Activated T-cell treated with anti-CD3 and anti-CD28 coated beads, Interleukin-2, amount 50 U/mL, for 72 hours (primary cell): ENCODE data around the gene TLN1. TPM values are rescaled to one million over a fixed set of nuclear protein-coding genes. Genes with fewer than 3 reads are reported as not detected.

ENCODE experiments used
- ATAC-seq, 2 donors: fragments of 150-1000 bp; cut with Tn5 transposase; replicated peaks in 1 of 2; 2 replicates each; pipeline ENCODE4 v1.10.0; 2021; ENCODE audit warnings: moderate library complexity in 2 of 2, mild to moderate bottlenecking in 1 of 2
- DNase-seq, 2 donors: peaks; one replicate each; pipeline ENCODE4 v3.0.0; 2021 to 2022; ENCODE audit warnings: mixed read lengths in 1 of 2
- H3K27ac Mint-ChIP-seq: one replicate; pipeline ENCODE4 v1.8.0; 2022; ENCODE audit warnings: mild to moderate bottlenecking, moderate library complexity, mixed read lengths
- H3K27me3 Mint-ChIP-seq: one replicate; pipeline ENCODE4 v1.8.0; 2022; ENCODE audit warnings: low read depth, mixed read lengths
- H3K36me3 Mint-ChIP-seq, 2 donors: one replicate each; pipeline ENCODE4 v1.8.0; 2022; ENCODE audit warnings: mixed read lengths in 2 of 2, mild to moderate bottlenecking in 1 of 2; ENCODE audit not compliant: insufficient read depth in 2 of 2
- H3K4me1 Mint-ChIP-seq: one replicate; pipeline ENCODE4 v1.8.0; 2022; ENCODE audit warnings: low read depth, mixed read lengths
- H3K4me3 Mint-ChIP-seq, 2 donors: one replicate each; pipeline ENCODE4 v1.8.0; 2022; ENCODE audit warnings: mild to moderate bottlenecking in 2 of 2, mixed read lengths in 2 of 2, moderate library complexity in 2 of 2
- H3K9me3 Mint-ChIP-seq, 2 donors: one replicate each; pipeline ENCODE4 v1.8.0; 2022; ENCODE audit warnings: mixed read lengths in 2 of 2
- total RNA-seq, 2 donors: library from RNA; stranded (reverse); gene quantifications; one replicate each; pipeline ENCODE4 v1.2.3, GENCODE V29; 2022

Gene TLN1, protein sequence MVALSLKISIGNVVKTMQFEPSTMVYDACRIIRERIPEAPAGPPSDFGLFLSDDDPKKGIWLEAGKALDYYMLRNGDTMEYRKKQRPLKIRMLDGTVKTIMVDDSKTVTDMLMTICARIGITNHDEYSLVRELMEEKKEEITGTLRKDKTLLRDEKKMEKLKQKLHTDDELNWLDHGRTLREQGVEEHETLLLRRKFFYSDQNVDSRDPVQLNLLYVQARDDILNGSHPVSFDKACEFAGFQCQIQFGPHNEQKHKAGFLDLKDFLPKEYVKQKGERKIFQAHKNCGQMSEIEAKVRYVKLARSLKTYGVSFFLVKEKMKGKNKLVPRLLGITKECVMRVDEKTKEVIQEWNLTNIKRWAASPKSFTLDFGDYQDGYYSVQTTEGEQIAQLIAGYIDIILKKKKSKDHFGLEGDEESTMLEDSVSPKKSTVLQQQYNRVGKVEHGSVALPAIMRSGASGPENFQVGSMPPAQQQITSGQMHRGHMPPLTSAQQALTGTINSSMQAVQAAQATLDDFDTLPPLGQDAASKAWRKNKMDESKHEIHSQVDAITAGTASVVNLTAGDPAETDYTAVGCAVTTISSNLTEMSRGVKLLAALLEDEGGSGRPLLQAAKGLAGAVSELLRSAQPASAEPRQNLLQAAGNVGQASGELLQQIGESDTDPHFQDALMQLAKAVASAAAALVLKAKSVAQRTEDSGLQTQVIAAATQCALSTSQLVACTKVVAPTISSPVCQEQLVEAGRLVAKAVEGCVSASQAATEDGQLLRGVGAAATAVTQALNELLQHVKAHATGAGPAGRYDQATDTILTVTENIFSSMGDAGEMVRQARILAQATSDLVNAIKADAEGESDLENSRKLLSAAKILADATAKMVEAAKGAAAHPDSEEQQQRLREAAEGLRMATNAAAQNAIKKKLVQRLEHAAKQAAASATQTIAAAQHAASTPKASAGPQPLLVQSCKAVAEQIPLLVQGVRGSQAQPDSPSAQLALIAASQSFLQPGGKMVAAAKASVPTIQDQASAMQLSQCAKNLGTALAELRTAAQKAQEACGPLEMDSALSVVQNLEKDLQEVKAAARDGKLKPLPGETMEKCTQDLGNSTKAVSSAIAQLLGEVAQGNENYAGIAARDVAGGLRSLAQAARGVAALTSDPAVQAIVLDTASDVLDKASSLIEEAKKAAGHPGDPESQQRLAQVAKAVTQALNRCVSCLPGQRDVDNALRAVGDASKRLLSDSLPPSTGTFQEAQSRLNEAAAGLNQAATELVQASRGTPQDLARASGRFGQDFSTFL (N-terminal part only)
- total RNA-seq: 100 to 1,000 TPM; 200 to 235 TPM

DNA sequence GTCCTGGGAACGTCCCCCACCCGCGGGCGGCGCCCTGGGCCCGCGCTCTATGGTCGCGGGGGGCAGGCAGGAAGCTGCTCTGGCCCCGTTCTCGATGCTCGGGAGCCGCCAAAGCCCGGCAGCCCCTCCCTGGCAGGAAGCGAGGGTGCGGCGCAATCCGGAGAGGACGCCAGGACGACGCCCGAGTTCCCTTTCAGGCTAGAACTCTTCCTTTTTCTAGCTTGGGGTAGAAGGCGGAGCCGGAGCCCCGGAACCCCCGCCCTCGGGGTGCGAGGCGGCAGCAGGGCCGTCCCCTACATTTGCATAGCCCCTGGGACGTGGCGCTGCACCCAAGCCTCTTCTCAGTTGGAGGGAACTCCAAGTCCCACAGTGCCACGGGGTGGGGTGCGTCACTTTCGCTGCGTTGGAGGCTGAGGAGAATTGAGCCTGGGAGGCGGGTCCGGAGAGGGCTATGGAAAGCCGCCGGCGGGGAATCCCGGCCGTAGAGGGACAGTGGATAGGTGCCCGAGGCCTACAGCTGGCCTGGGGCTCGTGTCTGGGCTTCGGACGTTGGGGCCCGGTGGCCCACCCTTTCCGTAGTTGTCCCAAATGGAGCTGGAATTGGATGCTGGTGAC is at the start of gene TLN1, which contains the start of gene CREB3:
TLN1 (minus strand) TSS at position 11 of the 615 bp plus-strand sequence. CDS start 6,501 bp downstream, outside the sequence.
CREB3 (plus strand) TSS at position 482 of the 615 bp plus-strand sequence; CDS start at position 589, 107 bp downstream.
- Mint-ChIP-seq H3K4me1 (peaks cover 29% of the 10 kb centered on the region), H3K4me3 (no peak within 1 kb of the TSS), H3K27ac (peak within 1 kb of the TSS; percentile 90), H3K9me3 (no peaks in the 10 kb centered on the region), H3K27me3 (no peaks in the 10 kb centered on the region), H3K36me3 (peaks cover 10 to 12% of the 10 kb centered on the region in 2 donors)
- ATAC-seq: peak; percentile 89 to 90
- DNase-seq: peak; percentile 97 to 98

DNA sequence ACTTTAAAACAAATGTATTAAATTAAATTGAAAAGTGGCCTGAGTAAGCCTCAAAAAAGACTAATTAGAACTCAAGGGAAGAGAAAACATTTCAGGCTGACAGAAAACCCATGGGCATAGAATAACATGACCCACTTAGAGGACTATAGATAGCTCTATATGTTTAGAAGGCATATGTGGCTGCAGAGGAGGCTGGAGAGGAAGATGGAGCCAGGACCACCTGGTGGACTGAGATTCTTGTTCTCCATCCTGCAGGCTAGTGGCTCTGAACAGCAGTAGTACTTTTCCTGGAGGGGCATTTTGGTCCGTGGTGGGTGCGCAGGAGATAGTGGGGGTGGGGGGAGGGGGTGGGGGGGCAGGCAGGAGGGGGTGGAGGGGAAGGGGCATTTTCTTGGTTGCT is 49.1 kb upstream of the TLN1 start:
- H3K27ac Mint-ChIP-seq: no peak overlapping the region
- ATAC-seq (no peak), DNase-seq (no peak)
- no peaks in the 10 kb centered on the region for H3K27me3 Mint-ChIP-seq
- H3K4me3 Mint-ChIP-seq: no peak overlapping the region
- H3K36me3 Mint-ChIP-seq: peaks cover 0 to 7% of the 10 kb centered on the region in 2 donors
- no peaks in the 10 kb centered on the region for H3K4me1 Mint-ChIP-seq
- H3K9me3 Mint-ChIP-seq: no peaks in the 10 kb centered on the region

DNA sequence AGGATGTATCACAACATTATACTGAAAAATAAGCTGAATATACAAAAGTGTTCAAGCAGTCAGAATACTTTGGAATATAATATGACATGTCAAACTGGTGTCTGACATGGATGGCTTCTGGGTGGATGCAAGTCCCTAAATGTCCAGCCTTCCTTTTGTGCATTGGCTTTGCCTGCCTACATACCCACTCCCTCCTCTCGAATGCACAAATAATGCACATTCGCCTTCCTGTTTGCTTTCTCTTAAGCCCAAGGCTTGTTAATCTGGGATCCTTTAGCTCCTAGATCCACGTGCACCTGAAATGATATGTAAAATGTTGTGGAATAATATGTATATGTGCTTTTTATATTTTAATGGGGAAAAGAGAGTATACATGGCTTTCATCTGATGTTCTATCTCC is 46.5 kb upstream of the TLN1 start:
- no peak for DNase-seq
- ATAC-seq: no peak
- Mint-ChIP-seq H3K27me3 (no peaks in the 10 kb centered on the region), H3K36me3 (peaks cover 0 to 5% of the 10 kb centered on the region in 2 donors), H3K9me3 (no peaks in the 10 kb centered on the region), H3K4me3 (no peak overlapping the region), H3K27ac (no peak overlapping the region), H3K4me1 (no peaks in the 10 kb centered on the region)

DNA sequence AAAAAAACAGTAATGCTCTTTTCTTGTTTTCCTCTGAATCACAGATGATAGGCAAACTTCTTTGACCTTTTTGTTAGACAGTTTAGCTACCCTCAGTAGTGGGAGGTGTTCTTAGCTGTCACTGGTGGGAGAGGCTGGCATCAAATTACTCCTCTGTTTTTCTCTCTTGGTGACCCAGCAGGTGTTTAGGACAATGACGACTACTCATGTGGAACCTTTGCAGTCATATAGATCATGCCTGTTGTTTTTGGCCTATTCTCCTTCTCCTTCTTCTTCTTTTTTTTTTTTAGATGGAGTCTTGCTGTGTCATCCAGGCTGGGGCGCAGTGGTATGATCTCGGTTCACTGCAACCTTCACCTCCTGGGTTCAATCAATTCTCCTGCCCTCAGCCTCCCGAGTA is 44.0 kb upstream of the TLN1 start:
- H3K4me3 Mint-ChIP-seq: no peak overlapping the region
- peak; percentile 31 to 44 for ATAC-seq
- no peak overlapping the region for H3K27ac Mint-ChIP-seq
- H3K36me3 Mint-ChIP-seq: peaks cover 0 to 2% of the 10 kb centered on the region in 2 donors
- no peaks in the 10 kb centered on the region for H3K27me3 Mint-ChIP-seq
- DNase-seq: no peak
- H3K4me1 Mint-ChIP-seq: no peaks in the 10 kb centered on the region
- no peaks in the 10 kb centered on the region for H3K9me3 Mint-ChIP-seq

DNA sequence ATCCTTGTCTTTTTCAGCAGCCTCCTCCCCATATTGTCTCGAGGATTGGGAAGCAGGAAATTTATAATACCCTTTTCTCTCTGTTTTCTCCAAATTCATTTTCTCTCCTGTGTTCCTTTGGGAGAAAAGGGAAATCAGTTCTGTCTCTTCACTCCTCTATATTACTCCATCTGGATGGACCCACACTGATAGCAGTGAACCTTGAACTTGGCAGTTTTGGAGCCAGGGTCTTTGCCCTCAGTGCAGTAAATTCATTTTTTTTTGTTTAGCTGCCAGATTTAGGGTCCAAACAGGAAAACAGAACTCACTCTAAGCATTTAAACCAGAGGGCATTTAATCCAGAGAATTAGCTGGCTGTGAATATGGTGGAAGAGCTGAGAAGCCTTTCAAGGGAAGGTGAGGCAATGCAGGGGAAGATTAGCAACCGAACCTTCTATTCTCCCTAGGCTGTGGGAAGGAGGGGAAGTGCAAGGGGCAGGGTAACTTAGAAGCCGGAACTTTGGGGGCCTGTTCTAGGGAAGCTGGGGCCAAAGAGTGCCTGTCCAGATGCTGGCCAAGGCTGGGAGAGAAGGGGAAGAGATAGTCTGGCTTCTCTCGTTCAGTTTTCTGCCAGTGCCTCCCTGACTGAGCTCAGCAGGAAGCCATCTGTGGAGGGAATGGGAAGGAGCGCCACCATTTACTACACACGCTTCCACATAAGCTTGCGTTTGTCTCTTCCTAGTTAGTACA is 43.1 kb upstream of the TLN1 start:
- H3K4me3 Mint-ChIP-seq: no peak overlapping the region
- no peaks in the 10 kb centered on the region for H3K4me1 Mint-ChIP-seq
- H3K9me3 Mint-ChIP-seq: no peaks in the 10 kb centered on the region
- no peaks in the 10 kb centered on the region for H3K36me3 Mint-ChIP-seq
- H3K27me3 Mint-ChIP-seq: no peaks in the 10 kb centered on the region
- ATAC-seq (no peak), DNase-seq (no peak)
- no peak overlapping the region for H3K27ac Mint-ChIP-seq

DNA sequence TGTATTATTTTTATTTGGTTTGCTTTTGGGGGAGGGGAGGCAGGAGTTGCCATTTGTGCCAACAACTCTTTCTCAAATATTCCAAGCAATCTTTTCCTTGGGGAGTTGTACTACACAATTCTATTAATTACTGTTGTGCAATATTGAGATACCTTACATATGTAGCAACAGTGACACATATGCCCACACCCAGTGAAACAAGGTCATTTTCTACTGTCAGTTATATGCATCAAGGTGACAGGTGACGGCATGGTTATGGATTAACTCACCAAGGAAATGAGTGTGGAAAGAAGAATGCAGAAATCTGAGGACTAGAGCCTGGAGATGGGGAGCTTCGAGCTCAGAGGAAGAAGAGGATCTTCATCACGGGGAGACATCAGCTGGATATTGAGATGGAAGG is 39.9 kb upstream of the TLN1 start:
- H3K9me3 Mint-ChIP-seq: no peaks in the 10 kb centered on the region
- H3K27ac Mint-ChIP-seq: no peak overlapping the region
- H3K36me3 Mint-ChIP-seq: no peaks in the 10 kb centered on the region
- DNase-seq (no peak), ATAC-seq (no peak)
- H3K4me1 Mint-ChIP-seq: no peaks in the 10 kb centered on the region
- H3K4me3 Mint-ChIP-seq: no peak overlapping the region
- H3K27me3 Mint-ChIP-seq: no peaks in the 10 kb centered on the region

DNA sequence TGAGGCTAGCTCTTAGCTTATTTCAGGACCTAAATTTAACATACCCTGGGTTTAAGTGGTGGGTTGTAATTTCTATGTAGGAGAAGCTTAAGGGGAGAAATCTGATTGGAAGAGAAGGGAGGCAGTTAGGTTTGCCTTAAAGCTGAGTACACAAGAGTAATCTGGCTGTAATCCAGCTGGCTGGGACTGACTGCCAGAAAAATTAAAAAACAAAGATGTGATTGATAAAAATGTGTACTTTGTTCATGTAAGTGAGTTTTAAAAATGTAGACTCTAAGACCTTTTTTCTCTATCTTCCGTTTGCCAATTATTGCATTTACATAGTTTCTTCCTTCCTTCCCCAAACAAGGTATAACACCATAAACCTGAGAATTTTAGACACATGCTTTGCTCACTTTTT is 39.5 kb upstream of the TLN1 start:
- H3K36me3 Mint-ChIP-seq: no peaks in the 10 kb centered on the region
- DNase-seq (no peak), ATAC-seq (no peak)
- H3K27me3 Mint-ChIP-seq: no peaks in the 10 kb centered on the region
- H3K9me3 Mint-ChIP-seq: no peaks in the 10 kb centered on the region
- no peak overlapping the region for H3K4me3 Mint-ChIP-seq
- no peak overlapping the region for H3K27ac Mint-ChIP-seq
- H3K4me1 Mint-ChIP-seq: no peaks in the 10 kb centered on the region

DNA sequence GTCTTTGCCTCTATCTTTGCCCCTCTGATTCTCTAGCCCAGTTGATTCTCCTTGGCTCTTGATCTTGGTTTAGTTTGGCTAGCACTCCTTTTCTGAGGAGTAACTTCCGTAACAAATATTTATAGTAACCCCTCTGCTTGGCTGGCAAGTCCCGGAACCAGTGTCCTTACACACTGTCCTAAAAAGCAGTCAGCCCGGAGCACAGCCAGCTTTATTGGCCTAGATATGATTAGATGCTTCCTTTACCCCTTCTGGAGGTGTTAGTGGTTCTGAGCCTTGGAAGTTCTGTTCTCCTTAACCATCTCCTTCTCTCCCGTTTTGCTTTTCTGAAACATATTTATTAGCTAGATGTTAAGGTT is 39.1 kb upstream of the TLN1 start:
- Mint-ChIP-seq H3K27ac (no peak overlapping the region), H3K27me3 (no peaks in the 10 kb centered on the region), H3K4me3 (no peak overlapping the region), H3K36me3 (no peaks in the 10 kb centered on the region), H3K4me1 (no peaks in the 10 kb centered on the region), H3K9me3 (no peaks in the 10 kb centered on the region)
- DNase-seq (no peak), ATAC-seq (no peak)

DNA sequence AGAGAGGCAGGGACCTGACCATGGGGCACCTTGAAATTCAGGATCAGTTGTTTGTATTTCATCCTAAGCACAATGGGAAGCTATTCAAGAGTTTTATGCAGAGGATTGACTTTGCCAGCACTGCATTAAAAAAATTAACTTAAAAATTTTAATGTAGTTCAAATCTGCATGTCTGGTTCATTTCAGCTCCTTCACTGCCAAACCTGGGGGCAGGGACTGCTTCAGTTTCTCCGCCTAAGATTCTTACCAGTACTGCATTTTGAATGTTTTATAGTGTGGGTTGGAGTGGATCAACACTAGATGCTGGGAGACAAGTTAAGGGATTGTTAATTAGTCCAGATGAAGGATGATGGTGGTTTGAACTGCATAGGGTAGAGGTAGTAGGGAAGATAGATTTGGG is 37.8 kb upstream of the TLN1 start:
- DNase-seq: no peak

DNA sequence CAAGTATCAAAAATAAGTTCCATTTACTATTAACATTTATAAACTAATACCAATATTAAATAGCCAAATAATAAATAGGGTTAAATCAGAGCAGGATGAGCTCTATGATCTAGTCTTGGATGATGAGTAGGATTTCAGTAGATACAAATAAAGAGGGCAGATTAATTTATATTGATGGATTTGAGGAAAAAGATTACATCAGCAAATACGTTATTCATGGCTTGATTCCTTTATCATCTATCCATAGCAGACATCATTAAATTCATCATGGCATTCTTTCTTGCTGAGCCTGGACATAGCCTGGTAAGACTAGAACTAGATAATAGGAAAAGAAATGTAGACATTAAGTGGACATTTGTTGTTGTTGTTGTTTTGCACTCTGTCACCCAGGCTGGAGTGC is 35.5 kb upstream of the TLN1 start:
- no peaks in the 10 kb centered on the region for H3K4me1 Mint-ChIP-seq
- no peaks in the 10 kb centered on the region for H3K9me3 Mint-ChIP-seq
- H3K27me3 Mint-ChIP-seq: no peaks in the 10 kb centered on the region
- peaks cover 0 to 2% of the 10 kb centered on the region in 2 donors for H3K36me3 Mint-ChIP-seq
- H3K4me3 Mint-ChIP-seq: no peak overlapping the region
- no peak overlapping the region for H3K27ac Mint-ChIP-seq
- no peak for ATAC-seq
- DNase-seq: no peak

More for the DNA sequence above, 37.8 kb upstream of the TLN1 start:
- H3K4me1 Mint-ChIP-seq: no peaks in the 10 kb centered on the region
- H3K27ac Mint-ChIP-seq: no peak overlapping the region
- H3K4me3 Mint-ChIP-seq: no peak overlapping the region
- H3K9me3 Mint-ChIP-seq: no peaks in the 10 kb centered on the region
- H3K27me3 Mint-ChIP-seq: no peaks in the 10 kb centered on the region
- ATAC-seq: no peak
- H3K36me3 Mint-ChIP-seq: no peaks in the 10 kb centered on the region

DNA sequence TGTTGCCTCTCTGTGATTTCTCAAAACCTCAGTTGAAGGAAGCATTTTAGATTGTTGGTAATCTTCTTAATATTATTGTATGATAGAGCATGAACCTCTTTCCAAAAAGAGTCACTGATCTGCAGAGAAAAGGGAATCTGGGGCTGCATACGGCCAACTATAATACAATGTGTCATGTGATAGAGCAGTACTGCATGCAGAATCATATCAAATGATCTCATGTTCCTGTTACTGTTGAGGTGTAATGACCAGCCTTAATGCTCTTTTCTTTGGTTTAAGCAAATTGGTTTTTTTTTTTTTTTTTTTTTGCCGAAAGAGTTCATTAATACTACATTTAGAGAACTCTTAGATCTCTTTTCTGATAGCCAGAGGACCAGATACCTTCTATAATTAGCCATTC is 35.0 kb upstream of the TLN1 start:
- ATAC-seq: no peak
- H3K36me3 Mint-ChIP-seq: peaks cover 0 to 2% of the 10 kb centered on the region in 2 donors

DNA sequence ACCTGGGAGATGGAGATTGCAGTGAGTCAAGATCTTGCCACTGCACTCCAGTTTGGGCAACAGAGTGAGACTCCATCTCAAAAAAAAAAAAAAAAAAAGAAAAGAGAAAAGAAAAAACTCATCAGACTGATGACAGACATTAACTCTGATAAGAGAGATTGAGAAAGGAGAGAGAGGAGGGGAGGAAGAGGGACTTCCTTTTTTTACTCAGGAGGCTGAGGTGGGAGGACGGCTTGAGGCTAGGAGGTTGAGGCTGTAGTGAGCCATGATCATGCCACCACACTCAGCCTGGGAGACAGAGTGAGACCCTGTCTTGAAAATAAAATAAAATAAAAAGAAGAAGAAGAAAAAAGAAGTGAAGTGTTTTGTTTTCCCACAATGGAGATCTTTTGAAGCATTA is 31.8 kb upstream of the TLN1 start:
- H3K27ac Mint-ChIP-seq: no peak overlapping the region
- DNase-seq: no peak

More for the DNA sequence above, 35.0 kb upstream of the TLN1 start:
- Mint-ChIP-seq H3K27me3 (no peaks in the 10 kb centered on the region), H3K9me3 (no peaks in the 10 kb centered on the region), H3K4me1 (no peaks in the 10 kb centered on the region), H3K27ac (no peak overlapping the region), H3K4me3 (no peak overlapping the region)
- DNase-seq: no peak

More for the DNA sequence above, 31.8 kb upstream of the TLN1 start:
- H3K36me3 Mint-ChIP-seq: peaks cover 0 to 9% of the 10 kb centered on the region in 2 donors
- H3K4me3 Mint-ChIP-seq: no peak overlapping the region
- H3K4me1 Mint-ChIP-seq: peaks cover 15% of the 10 kb centered on the region
- no peak for ATAC-seq
- H3K27me3 Mint-ChIP-seq: no peaks in the 10 kb centered on the region
- no peaks in the 10 kb centered on the region for H3K9me3 Mint-ChIP-seq
